K562 (cell line): ENCODE measurements around the gene SGMS1. TPM values are rescaled to one million over a fixed set of nuclear protein-coding genes. Genes with fewer than 3 reads are reported as not detected.

Source experiments
- ADNP ChIP-seq: fragments of 200-800 bp; sonication (Bioruptor generic); IDR thresholded peaks from 2 replicates; pipeline ENCODE4 v1.6.1; 2016; ENCODE audit warnings: missing genetic modification characterization, missing compliant biosample characterization
- BRCA1 ChIP-seq, 2 experiments: fragments of 450-650 bp in 1 of 2; sonication (generic) in 1 of 2; formaldehyde crosslinking in 1 of 2; IDR thresholded peaks; 2 replicates each; pipeline versions ENCODE4 v1.5.0 to v1.6.1; 2017 to 2020; ENCODE audit warnings: mild to moderate bottlenecking in 1 of 2, missing genetic modification reagents in 1 of 2
- CHD4 ChIP-seq: fragments of 200-600 bp; sonication (generic); IDR thresholded peaks from 3 replicates; pipeline ENCODE4 v1.6.1; 2012; ENCODE audit warnings: low read depth, mild to moderate bottlenecking, mixed read lengths, low read length, inconsistent platforms; ENCODE audit not compliant: insufficient read depth, insufficient replicate concordance, poor library complexity, severe bottlenecking
- DPF2 ChIP-seq: fragments of 450-650 bp; IDR thresholded peaks from 2 replicates; pipeline ENCODE4 v1.6.1; 2016
- HDGF ChIP-seq: fragments of 450-650 bp; IDR thresholded peaks from 2 replicates; pipeline ENCODE4 v1.6.1; 2016
- KAT8 ChIP-seq: fragments of 450-650 bp; IDR thresholded peaks from 2 replicates; pipeline ENCODE4 v1.6.1; 2016; ENCODE audit warnings: low read depth, mild to moderate bottlenecking
- NFE2L1 ChIP-seq: fragments of 450-650 bp; IDR thresholded peaks from 2 replicates; pipeline ENCODE4 v1.6.1; 2016; ENCODE audit warnings: missing genetic modification characterization, low read depth, mild to moderate bottlenecking, missing compliant biosample characterization, moderate library complexity, borderline replicate concordance
- PATZ1 ChIP-seq: fragments of 250-450 bp; sonication (Bioruptor Pico); IDR thresholded peaks from 2 replicates; pipeline ENCODE4 v1.5.0; 2020; ENCODE audit warnings: mild to moderate bottlenecking, borderline replicate concordance
- PRMT5 ChIP-seq: sonication (generic); formaldehyde crosslinking; IDR thresholded peaks from 2 replicates; pipeline ENCODE4 v1.5.0; 2020; ENCODE audit warnings: missing genetic modification reagents
- SREBF1 ChIP-seq: fragments of 150-350 bp; IDR thresholded peaks from 2 replicates; pipeline ENCODE4 v1.6.1; 2014; ENCODE audit warnings: antibody characterized with exemption, low read depth, low read length, borderline replicate concordance
- TFAP4 ChIP-seq: sonication (generic); formaldehyde crosslinking; IDR thresholded peaks from 2 replicates; pipeline ENCODE4 v1.8.0; 2022; ENCODE audit warnings: missing genetic modification reagents, mild to moderate bottlenecking, moderate library complexity, borderline replicate concordance
- ZBTB40 ChIP-seq, 2 experiments: fragments of 450-650 bp in 1 of 2; sonication (generic) in 1 of 2; formaldehyde crosslinking in 1 of 2; IDR thresholded peaks; 2 replicates each; pipeline versions ENCODE4 v1.7.1 to v1.9.0; 2016 to 2022; ENCODE audit warnings: inconsistent platforms in 1 of 2, mild to moderate bottlenecking in 1 of 2, missing genetic modification reagents in 1 of 2
- ZNF511 ChIP-seq: sonication (generic); formaldehyde crosslinking; IDR thresholded peaks from 2 replicates; pipeline ENCODE4 v1.8.0; 2022; ENCODE audit warnings: mild to moderate bottlenecking, missing genetic modification reagents
- polyA plus RNA-seq, 8 experiments: library from polyadenylated mRNA; depleted of rRNA in 4 of 8; stranded (reverse) in 5 of 8; unstranded in 3 of 8; fragments of >200 nt; fragmentation: Nextera tagmentation in 2 of 8; fragmentation: Illumina TruSeq in 1 of 8; extraction: Ambion mirVana in 2 of 8; extraction: Trizol in 1 of 8; gene quantifications; 2 replicates each; pipeline versions ENCODE4 v1.2.1 to v1.2.3, GENCODE V29; 2011 to 2014; ENCODE audit warnings: inconsistent platforms in 1 of 8, missing spikeins in 1 of 8
- total RNA-seq, 7 experiments: library from RNA; depleted of rRNA in 6 of 7; stranded (reverse); fragments of >200 nt in 6 of 7; fragmentation: Illumina TruSeq in 2 of 7; extraction: Trizol in 2 of 7; gene quantifications; 2 replicates each; pipeline versions ENCODE4 v1.2.1 to v1.2.3, GENCODE V29; 2011 to 2021; ENCODE audit warnings: low replicate concordance in 1 of 7

Gene SGMS1
- total and polyA plus RNA-seq, 9 of the 15 experiments (the other 6 are each of a cell fraction or from before 2014, with no cell fraction given), result 22.6 to 232 (median 82.2) TPM

GRCh38 chr10:50417486-50417885 is 206.3 kb downstream of the SGMS1 start (continued):
- TF ChIP-seq NFE2L1 (tag) (no peak), ZNF511 (CRISPR knock-in tag) (no peak), HDGF (no peak), PRMT5 (no peak), BRCA1 (IDR thresholded peaks at IDR 0.05) (no peak), BRCA1 (CRISPR knock-in tag; IDR thresholded peaks at IDR 0.05) (no peak), ZBTB40 (IDR thresholded peaks at IDR 0.05) (no peak), ZBTB40 (CRISPR knock-in tag; IDR thresholded peaks at IDR 0.05) (no peak), TFAP4 (CRISPR knock-in tag) (no peak), SREBF1 (no peak), KAT8 (no peak), CHD4 (no peak), DPF2 (no peak), ADNP (tag) (no peak), PATZ1 (CRISPR knock-in tag) (no peak)
